Neural cell (in vitro differentiated cells): ENCODE data around the gene SPOCK1.

Source experiments
- CTCF ChIP-seq: fragments of 450-650 bp; IDR thresholded peaks from 2 replicates; pipeline ENCODE4 v1.5.1; 2014; ENCODE audit warnings: antibody characterized with exemption, mild to moderate bottlenecking, moderate library complexity; ENCODE audit not compliant: poor library complexity, severe bottlenecking
- EP300 ChIP-seq: fragments of 450-650 bp; conservative IDR thresholded peaks from 2 replicates; pipeline ENCODE4 v1.6.1; 2014; ENCODE audit warnings: antibody characterized with exemption, mild to moderate bottlenecking, moderate library complexity; ENCODE audit not compliant: poor library complexity, severe bottlenecking
- POLR2AphosphoS5 ChIP-seq: IDR thresholded peaks from 2 replicates; pipeline ENCODE4 v1.6.1; 2012
- REST ChIP-seq: IDR thresholded peaks from 2 replicates; pipeline ENCODE4 v1.6.1; 2012; ENCODE audit warnings: borderline replicate concordance

GRCh38 chr5:137058089-137058488, 441.0 kb downstream of the SPOCK1 start:
- no peak for TF ChIP-seq REST
- TF ChIP-seq CTCF, result no peak
- TF ChIP-seq POLR2AphosphoS5, result no peak
- no peak for TF ChIP-seq EP300
